Femur (tissue), 1 donor: ENCODE measurements around the gene SPSB1.

Experiments used
- DNase-seq: peaks from one replicate; pipeline ENCODE4 v3.0.0-alpha.2; 2017

The SPSB1 gene

DNA sequence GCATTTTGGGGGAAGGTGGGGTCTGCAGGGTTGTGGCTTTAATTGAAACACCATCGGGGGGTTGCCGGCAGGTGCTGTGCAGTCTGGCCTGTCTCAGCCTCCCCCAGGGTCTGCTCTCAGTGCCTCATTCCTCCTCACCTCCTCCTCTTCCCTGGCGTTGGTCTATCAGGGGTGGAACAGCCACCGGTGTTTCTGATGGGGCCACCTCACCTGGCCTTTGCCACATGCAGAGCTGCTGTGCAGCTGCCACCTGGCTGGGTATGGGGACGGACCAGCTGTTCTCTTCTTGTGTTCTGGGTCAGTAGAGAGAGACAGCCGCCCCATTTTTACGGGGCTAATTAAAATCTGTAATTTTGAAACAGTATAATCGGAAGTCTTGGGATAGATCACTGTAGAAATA lies 53.9 kb downstream of the SPSB1 start:
- DNase-seq: no peak

DNA sequence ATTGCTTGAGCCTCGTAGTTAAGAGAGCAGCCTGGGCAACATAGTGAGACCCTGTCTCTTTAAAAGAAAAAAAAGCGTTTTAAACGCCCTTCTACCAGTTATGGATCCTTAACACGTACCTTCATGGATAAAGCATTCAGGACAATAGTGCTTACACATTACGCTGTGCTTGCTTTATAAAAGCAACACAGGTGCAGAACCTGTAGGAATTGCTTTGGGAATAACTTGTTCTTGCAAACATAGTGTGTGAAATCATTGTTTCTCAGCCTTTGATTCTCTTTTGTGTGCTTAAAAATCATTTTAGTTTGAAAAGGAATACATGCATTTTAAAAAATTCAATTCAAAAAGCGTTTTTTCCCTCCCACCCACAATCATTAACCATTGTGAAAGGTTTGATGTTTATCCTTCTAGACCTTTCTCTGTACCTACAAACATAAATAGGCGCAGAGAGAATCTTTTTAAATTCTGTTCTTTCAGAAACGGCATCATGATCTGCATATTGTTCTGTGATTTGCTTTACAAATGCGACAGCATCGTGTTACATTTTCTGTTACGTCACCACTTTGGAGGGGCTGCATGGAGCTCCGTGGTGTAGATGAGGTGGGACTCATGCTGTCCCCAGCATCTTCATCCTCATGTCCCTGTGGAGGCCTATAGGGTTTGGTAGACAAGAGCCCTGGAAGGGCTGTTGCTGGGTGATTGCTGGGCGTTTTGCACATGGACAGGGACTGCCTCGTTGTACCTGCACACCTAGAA lies 54.6 kb downstream of the SPSB1 start:
- no peak for DNase-seq

DNA sequence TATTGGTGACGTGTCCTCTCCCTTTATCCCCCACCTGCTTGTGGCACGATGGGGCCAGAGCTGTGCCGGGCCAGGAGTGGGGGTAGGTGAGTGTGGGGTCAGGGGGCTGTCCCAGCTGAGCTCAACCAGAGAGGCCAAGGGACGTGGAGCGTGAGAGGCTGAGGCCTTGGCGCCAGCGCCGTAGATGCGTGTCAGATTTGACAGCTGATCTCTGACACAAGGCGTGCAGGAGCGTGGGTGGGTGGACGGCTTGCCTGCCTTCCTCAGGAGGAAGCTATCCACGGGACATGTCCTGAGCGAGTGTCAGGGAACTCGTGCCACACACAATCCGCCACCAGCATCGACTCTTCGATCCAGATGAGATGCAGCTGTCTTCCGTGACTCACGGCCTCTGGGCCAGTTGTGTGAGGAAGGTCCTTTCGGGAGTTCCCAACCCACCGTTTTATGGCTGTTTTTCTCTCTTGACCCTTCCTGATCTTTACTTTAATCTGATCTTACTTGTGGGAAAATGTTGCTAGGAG lies 56.7 kb downstream of the SPSB1 start:
- no peak for DNase-seq

DNA sequence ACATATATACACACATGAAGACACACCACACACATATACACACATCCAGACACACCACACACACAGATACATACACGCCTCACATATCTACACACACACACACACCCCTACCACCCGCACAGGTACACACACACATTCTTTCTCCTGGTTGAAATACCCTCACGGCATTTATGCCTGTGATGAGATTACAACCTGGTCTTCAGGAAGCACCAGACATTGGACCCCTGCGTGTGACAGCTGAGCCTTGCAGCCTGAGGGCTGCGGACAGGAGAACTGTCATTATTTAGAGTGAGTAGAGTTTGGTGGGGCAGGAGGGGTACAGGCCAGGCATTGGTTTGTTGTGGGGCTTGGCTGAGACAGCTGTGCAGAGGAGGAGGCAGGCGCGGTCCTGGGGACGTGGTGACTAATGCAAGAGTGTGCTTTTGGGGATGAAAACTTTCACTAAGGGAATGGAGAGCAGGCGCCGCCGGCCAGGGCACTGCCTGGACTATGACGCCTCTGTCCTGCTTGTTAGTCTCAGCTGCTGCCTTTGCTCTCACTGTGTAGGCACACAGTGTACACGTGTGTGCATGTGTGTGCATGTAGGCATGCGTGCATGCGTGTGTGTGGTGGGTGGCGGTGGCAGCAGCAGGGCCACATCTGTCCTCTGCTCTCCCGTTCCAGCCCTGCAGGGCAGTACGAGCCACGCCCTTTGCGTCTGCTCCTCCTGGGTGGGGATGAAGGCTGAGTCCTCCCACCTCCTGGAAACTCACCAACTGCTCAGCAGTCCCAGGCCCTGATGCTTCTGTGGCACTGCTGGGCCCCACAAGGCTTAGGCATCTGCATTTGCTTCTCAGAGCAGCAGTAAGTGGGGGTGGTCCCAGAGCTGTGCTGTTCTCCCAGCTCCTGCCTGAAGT lies 57.6 kb downstream of the SPSB1 start:
- no peak for DNase-seq

DNA sequence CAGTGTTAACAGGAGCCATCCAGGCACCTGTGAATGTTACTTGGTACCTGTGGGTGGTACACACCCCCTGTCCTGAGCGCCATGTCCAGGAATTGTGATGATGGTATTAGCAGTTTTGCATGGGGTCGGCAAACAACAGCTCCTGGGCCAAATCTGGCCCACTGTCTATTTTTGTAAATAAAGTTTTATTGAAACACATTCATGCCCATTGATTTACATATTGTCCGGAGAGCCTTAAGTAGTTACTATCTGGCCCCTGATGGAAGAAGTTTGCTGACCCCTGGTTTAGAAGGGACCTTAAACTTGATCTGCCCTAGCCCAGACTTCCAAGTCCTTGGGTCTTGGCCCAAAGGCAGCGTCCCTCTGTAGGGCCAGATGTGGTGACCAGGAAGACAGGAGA lies 58.3 kb downstream of the SPSB1 start:
- no peak for DNase-seq

DNA sequence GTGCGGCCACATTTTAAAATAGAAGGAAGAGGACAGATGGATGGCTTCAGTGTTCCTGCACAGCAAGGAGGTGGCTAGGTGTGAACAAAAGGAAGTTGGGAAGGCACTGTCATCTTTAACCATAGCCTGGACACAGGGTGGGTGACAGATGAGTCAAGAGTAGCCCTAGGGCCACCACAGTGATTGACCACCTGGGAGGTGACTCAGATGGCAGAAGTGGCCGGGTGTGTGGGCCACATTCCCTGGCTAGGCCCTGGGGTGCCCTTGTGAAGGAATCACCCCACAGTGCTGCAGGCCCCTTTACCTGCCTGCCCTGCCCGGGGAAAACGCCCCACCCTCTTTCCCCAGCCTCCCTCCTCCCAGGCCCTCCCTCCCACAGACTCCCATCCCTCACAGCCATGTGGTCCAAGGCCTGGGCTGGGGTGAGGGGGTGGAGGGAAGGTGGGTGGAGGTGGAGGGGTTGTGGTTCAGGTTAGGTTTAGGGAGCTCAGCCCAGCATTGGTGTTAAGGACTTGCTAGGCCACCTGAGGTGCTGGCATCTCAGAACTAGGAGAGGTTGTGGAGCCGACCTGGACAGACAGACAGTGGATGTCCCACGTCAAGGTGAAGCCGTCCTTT lies 59.1 kb downstream of the SPSB1 start:
- DNase-seq: no peak

DNA sequence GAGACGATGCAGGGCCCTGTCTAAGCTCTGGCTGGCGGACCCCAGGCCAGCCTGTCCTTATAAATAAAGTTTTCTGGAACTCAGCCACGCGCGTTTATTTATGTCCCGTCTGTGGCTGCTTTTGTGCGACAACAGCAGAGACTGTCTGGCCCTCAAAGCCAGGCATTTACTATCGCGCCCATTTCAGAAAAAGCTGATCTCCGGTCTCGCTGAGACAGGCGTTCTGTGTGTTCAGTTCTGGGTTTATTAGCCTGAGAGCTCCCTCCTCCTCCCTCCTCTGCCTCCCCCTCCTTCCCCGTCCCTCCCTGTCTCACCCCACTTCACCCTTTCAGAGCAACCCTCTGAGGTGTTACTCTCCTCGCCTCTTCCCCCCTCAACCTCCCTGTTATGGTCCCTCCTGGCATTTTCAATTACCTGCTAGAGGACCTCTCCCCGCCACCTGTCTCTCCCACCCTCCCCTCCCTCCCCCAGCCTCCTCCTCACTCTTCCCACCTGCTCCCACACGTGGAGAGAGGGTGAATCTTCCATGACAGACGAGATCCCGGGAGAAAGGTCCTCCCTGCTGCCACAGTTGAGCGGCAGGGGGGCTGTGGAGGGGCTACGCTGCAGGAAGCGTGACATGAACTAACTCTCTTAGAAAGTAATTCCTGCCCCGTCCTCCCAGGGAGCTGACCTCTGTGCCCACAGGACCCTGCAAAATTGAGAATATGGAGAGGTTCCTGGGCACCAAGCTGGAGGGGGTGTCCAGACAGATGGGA lies 59.9 kb downstream of the SPSB1 start:
- no peak for DNase-seq

DNA sequence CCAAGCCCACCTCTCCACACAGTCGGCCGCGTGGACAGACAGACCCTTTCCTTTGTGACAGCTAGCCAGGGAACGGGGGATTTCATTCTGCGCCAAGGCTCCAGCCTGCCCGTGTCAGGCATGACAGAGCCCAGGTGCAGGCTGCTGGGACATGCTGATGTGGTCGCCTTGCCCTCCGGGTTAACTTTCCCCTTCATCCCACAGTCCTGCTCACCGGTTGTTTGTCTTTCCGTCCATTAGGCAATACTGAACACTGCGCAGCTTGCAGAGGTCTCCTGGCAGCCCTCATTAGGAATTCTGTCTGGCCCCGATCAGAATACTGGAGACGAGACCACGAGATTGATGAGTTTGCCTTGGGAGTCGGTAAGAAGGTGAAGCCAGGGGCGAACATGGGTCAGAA lies 62.8 kb downstream of the SPSB1 start:
- no peak for DNase-seq

DNA sequence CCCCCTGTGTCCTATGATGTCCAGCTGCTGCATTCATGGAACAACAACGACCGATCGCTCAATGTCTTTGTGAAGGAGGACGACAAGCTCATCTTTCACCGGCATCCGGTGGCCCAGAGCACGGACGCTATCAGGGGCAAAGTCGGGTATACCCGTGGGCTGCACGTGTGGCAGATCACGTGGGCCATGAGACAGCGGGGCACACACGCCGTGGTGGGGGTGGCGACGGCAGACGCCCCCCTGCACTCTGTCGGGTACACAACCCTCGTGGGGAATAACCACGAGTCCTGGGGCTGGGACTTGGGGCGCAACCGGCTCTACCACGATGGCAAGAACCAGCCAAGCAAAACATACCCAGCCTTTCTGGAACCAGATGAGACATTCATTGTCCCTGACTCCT lies 63.3 kb downstream of the SPSB1 start:
- DNase-seq: no peak

DNA sequence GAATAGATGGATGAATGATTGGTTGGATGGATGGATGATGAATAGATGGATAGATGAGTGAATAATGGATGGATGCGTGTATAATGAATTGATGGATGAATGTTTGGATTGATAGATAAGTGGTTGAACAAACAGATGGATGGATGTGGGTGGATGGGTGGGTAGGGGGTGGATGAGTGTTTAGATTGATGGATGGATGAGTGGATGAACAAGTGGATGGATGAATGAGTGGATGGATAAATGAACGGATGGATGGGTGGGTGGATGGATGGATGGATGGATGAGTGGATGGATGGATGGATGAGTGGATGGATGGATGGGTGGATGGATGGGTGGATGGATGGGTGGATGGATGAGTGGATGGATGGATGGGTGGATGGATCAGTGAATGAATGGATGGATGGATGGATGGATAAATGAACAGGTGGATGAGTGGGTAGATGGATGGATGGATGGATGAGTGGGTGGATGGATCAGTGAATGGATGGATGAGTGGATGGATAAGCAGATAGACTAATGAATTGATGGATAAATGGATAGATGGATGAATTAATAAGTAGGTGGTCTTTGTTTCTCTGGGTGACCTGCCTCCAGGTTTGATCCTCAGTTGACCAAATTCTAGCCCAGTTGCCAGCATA lies 64.3 kb downstream of the SPSB1 start:
- DNase-seq: no peak

DNA sequence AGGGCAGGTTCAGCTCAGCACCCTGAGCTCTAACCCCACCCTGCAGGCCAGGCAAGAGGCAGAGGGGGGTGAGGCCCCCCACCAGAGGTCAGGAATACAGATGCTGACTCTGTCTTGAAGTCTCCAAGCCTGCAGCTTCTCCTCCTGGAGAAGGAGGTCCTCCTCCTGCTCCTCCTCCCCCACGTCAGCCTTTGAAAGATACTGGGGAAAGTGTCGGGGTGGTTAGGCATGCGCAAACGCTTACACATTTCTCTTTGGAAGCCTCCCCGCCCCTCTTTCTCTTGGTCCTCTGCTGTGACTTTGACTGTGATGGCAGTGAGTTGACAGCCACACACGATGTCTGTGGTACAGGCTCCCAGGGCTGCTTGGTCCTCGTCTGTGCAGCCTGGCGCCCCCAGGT lies 65.3 kb downstream of the SPSB1 start:
- no peak for DNase-seq

DNA sequence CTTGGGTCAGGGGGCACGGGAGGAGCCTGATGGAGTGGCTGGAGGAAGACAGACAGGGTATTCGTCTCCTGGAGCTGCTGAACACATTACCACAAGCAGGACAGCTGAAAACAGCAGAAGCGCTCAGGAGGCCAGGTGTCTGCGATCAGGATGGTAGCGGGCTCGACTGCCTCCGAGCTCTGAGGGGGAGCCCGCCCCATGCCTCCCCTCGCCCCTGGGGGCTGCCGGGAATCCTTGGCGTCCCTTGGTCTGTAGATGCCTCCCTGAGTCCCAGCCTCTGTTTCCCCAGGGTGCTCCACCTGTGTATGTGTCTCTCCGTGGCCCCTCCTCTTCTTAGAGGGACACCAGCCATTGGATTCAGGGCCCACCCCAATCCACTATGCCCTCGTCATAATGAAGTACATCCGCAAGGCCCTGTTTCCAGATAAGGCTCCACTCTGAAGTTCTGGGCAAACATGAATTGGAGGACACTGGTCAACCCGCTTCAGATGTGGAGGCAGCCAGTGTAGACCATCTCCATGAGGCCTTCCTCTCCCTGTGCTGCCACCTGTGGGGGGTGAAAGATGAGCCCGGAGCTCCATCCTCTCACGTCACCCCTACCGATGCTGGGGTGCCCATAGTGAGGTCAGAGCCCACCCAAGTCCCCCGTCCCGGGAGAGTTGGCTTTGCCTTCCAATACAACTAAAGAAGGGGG lies 67.8 kb downstream of the SPSB1 start:
- no peak for DNase-seq

DNA sequence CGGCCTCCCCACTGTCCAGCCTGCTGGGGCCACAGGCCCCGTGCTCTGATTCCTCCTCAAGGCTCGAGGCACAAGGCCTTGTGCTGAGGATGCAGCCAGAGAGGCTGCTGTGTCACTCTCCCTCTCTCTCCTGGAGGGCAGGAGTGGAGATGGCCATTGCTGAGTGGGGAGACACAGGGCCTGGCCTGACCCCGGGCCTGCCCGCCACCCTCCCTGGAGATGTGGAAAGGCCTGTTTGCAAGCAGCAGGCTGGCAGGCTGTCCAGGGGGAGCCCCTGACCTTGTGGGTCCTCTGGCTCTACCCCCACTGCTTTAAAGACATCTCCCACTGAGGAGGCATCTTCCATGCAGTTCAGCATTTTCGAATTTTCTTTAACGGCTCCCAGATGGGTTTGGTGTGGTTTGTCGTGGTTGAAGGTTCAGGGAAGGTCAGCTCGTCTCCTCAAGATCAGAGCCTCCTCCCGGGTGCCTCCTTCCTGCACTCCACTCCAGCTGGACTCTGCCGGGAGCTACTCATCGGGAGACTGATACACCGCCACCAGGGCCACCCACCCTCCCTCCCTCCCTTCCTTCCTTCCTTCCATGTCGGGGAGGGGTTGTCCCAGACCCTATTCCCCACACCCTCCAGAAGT lies 69.1 kb downstream of the SPSB1 start:
- DNase-seq: no peak

DNA sequence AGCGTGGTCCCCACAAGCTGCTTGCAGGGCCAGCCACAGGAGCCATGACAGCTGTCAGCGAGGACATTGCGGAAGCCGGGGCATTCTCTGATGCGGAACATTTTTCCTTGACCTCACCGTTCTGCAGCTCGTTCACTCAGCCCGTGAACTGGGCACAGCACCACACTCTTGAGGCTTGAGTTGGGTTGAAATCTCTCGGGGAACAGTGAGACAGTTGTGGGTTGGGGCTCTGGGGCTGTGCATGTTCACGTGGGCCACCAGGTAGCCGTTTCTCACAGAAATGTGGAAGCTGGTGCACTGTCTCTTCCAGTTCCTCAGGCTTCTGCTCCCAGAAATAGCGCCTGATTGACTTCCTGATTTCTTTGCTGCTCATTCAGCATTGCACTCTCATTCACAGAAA lies 69.8 kb downstream of the SPSB1 start:
- DNase-seq: no peak

DNA sequence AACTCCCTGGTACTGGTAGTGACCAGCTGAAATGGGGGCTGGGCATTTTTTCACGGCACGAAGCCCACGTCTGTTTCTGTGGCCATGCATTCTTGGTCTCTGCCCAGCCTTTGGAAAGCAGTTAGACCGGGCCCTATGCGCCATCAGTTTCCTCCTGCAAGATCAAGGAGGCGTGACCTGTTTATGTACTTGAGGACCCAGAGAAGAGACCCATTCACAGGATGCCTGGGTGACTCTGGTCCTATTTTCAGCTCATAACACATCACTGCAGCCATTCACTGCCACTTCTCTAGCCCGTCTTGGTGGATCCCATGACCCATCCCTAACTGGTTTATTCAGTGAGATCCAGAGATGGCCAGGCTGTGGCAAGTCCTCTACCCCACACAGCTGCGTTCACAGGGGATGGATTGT lies 70.4 kb downstream of the SPSB1 start:
- DNase-seq: no peak

DNA sequence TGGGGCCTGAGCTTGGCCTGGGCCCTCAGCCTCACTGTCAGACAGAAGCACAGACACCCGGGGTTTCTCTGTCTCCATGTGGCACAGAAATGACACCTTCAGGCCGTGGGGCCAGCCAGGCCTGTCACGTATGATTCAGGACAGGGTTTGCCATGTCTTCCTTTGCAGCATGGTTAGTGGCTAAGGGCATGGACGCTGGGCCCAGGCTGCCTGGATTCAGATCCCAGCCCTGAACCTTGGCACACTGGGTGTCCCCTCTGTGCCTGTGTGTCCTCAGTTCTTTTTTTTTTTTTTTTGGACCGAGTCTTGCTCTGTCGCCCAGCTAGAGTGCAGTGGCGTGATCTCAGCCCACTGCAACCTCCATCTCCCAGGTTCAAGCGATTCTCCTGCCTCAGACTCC lies 73.6 kb downstream of the SPSB1 start:
- no peak for DNase-seq

DNA sequence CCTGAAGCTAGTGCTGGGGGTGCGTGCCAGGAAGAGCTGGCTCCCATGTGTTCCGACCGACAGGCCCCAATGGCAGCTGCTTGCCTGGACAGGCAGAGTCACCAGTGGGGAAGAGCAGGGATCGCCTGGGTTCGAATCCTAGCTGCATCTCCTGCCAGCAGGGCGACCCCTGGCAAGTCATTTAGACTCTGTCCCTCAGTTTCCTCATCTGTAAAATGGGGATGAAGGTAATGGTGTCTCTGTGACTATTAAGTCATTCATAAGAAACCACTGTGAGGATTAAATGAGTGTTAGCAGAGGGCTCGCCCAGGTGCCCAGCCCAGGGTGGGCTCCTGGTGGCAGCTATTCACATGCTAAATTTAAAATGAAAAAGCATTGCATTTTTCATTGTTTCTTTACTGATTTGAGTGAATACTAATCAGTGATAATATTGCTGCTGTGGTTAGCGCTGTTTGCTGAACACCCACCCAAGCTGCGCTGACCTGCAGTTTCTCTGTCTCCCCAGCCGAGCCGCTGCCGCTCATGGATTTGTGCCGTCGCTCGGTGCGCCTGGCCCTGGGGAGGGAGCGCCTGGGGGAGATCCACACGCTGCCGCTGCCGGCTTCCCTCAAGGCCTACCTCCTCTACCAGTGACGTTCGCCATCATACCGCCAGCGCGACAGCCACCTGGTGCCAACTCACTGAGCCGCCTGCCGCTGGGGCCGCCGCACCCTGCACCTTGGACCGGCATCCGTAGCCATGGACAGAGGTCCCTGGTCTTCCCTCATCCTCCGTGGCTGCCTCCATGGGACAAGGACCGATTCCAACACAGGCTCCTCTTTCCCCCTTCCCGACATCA lies 74.5 kb downstream of the SPSB1 start:
- no peak for DNase-seq

DNA sequence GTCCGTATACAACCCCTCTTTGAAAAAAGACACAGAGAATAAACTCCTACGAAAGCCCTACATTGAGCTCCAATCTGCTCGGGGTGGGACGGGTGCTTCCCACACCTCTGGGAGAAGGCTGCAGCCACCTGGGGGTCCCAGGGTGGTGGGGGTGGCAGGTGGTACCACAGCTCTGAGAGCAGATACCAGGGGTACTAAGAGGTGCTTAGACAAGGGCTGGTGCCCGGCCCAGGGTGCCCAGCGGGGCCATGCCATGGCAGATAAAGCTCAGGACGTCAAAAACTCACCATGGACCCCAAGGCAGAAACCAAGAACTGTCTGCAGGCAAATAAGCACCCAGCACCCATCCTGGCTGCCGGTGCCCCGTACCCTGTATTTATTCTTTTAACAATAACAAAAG lies 75.1 kb downstream of the SPSB1 start:
- DNase-seq: no peak

DNA sequence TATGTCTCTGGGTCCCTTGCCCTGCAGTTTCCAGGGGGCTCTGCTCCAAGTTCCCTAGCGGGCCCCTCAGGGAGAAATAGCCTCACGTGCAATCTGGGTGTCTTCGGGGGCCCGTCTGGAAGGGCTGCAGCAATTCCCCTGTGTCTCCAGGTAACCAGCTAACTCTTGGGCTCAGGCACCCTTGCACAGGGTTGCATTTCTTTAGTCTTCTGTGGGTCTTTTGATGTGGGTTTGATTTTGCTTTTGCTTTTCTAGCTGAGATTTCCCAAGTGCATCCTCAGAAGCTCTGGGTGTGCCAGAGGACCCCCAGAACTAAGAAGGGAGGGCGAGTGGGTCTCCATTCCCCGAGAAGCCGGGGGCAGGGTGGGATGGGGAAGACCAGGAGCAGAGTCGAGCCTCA lies 75.7 kb downstream of the SPSB1 start:
- DNase-seq: no peak
